Measurements from ENCODE around the gene TIGD1.
"Not testable (repeated sequence)": the region's sequence is repeated elsewhere in the genome, so short reads cannot be mapped to it uniquely, and the experiment has no call there.

TIGD1 gene

DNA sequence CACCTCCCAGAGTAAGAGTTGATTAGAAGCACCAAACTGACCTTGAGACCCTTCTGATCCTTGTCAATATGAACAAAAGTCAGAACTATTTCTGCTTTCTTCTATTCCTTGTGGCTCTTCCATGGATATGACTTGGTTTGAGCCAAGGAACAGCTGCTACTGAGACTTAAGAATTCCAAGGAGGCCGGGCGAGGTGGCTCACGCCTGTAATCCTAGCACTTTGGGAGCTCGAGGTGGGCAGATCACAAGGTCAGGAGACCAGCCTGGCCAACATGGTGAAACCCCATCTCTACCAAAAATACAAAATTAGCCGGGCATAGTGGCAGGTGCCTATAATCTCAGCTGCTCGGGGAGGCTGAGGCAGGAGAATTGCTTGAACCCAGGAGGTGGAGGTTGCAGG, 20.1 kb upstream of the TIGD1 start:
- DNase-seq (ENCODE audit: low read depth in 3 of 3) = not testable (repeated sequence)

DNA sequence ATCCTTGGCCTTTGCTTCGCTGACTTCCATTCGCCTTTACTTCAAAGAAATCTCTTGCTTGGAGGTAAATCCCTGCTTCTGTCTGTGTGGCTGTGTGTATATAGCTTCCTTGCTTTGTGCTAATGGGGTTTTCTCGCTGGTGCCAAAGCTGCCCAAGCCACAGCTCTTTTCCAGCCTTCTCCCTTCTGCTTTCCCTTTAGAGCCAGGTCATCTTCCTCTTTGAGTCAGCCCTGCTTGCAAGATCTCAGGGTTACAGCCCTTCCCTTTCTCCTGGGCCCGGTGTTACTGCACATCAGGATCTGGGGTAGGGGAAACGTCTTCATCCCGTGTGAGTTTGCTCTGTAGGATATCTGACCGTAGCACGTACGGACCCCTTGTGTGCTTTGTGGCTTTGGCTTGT, 19.2 kb upstream of the TIGD1 start:
- DNase-seq (ENCODE audit: low read depth in 3 of 3) = no peak

DNA sequence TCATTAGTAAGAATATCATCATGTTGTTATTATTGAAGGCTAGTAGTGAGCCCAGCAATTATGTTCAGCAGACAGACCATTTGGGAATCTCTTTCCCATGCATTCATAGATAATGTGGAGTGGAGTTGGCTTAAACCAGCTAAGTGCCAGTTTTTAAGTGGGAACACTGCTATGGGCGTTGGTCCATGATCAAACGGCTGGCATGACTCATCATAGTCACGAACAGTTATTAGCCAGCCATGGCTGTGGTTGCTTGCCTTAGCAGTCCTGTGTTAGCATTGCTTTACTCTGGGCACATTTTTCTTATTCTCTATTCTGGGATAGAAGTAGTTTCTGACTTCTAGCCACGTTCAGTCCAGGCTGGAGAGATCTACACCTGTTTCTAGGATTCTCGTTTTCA, 17.8 kb upstream of the TIGD1 start:
- no peak for DNase-seq (ENCODE audit: low read depth in 3 of 3)

DNA sequence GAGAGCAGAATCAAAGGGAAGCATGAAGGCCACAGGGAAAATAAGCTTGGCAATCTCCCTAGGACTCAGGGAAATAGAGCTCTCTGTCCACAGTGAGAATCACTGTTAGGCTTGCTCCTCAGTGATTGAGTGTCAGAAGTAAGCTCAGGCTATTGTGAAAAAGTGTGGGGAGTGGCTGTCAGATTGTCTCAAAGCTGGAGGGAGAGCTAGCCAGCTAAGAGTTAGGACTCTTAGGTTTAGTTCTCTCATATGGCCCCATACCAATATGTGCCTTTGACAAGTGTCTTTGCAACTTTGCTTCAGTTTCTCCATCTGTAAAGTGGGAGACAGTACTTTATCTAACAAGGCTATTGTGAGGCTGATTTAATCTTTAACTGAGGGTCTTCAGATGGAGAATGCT, 17.4 kb upstream of the TIGD1 start:
- DNase-seq (ENCODE audit: low read depth in 3 of 3) = no peak

DNA sequence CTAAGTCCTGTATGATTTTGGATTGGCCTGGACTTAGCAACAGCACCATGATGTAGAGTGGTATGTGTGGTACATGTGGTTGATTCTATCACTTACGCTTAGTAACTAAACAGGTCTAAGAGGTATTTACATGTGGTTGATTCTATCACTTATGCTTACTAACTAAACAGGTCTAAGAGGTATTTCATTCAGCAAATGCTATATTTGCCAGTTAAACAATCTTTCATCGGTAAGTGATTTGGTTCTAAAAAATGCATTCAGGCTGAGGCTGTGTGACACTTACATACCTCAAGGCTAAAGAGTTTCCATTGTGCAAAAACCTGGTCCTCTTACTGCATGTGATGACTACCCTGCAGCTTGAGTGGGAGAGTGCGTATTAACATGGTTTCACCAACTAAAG, 13.2 kb upstream of the TIGD1 start:
- DNase-seq (ENCODE audit: low read depth in 3 of 3) = no peak

DNA sequence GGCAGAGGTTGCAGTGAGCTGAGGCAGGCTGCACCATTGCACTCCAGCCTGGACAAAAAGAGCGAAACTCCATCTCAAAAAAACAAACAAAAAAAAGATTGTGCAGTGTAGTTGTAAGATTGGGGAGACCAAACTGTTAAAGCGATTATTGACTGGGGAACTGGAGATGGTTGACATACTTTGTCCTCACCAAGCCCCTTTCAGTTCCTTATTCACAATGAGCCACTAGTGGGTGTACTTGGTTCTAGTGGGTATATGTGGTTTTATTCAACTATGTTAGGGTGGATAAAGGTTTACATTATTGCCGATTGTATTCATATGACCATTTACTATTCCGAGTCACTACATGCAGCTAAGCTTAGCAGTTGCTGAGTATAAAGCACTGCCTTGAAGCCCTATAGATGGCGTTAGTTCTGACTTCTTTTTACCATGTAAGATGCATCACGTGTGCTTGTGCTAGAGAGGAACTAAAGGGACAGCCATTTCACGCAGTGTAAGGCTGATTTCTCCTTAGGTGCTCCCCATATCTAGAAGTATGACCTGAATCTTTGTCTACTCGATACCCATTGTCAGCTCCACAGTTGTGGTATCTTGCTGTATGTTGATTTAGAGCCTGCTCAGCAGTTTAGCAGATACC, 12.3 kb upstream of the TIGD1 start:
- DNase-seq (ENCODE audit: low read depth in 3 of 3) = no peak

DNA sequence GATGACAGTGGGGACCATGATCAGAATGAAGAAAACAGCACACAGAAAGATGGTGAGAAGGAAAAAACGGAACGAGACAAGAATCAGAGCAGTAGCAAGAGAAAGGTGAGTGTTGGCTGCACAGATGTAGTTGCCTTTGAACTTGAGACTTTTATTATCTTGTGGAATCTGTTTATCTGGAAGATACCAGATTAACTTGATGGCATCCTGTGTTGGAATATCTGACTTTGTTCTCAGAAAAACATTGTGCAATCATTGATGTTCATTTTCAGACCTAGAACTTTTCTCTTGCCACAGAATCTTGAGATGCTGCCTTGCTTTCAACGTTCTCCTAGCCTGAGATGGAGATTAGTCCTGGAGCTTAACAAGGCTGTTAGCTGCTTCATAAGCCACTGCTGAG, 6.1 kb upstream of the TIGD1 start:
- DNase-seq (ENCODE audit: low read depth in 3 of 3) = no peak

DNA sequence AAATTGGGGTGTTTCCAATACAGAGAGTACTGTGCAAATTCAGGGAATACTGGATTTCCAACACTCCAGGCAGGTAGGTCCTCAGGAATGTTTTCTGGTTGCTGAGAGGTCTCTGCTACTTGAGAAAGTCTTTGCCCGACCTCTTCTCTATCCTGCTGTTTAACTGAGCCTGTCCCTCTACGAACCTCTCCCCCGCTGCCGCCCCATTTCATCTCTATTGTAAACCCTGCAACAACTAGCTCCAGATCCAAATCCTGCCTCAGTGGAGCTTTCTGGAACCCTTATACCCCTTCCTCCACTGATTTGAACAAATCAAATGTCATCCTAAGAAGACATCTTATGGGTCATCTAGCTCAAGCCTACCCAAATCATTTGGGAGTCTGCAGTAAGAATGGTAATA, 1.4 kb upstream of the TIGD1 start:
- DNase-seq (ENCODE audit: low read depth in 3 of 3) = no peak

DNA sequence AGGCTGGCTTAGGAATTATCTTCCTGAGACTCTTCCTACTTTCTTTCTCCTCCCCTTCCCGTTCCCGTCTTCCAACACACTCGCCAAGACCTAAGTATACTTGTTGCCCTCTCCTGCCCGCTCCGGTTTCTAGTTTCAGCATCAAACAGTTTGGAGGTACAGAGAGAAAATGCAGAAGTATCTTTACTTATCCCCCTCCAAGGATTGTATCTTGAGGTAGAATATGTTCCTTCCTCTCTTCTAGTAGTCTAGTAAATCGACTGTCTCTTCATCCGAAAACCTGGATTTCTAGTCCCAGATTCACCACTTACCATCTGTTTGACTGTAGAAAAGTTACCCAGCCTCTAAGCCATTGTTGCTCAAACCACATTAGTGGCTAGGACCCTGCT, 887 bp upstream of the TIGD1 start:
- DNase-seq (ENCODE audit: low read depth in 3 of 3) = no peak

DNA sequence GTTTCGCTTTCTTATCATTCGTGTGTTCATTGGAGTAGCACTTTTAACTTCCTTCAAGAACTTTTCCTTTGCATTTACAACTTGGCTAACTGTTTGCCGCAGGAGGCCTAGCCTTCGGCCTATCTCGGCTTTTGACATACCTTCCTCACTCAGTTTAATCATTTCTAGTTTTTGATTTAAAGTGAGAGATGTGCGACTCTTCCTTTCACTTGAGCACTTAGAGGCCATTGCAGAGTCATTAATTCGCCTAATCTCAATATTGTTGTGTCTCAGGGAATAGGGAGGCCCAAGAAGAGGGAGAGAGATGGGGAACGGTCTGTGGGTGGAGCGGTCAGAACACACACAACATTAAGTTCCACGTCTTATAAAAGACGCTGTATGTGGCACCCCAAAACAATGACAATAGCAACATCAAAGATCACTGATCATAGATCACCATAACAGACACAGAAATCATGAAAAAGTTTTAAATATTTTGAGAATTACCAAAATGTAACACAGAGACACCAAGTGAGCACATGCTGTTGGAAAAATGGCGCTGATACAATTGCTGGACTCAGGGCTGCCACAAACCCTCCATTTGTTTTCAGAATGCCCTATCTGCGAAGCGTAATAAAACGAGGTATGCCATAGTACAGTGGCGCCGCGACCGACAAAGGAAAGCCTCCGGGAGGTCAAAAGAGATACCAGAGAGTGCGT, 553 bp downstream of the TIGD1 start:
- DNase-seq (ENCODE audit: low read depth in 3 of 3) = no peak

DNA sequence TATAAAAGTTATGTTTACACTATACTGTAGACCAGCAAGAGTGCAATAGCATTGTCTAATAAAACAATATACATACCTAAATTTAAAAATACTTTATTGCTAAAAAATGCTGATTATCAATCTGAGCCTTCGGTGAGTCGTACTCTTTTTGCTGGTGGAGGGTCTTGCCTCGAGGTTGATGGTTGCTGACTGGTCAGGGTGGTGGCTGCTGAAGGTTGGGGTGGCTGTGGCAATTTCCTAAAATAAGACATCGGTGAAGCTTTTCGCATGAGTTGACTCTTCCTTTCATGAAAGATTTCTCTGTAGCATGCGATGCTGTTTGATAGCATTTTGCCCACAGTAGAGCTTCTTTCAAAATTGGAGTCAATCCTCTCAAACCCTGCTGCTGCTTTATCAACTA, 2.4 kb downstream of the TIGD1 start:
- no peak for DNase-seq (ENCODE audit: low read depth in 3 of 3)

DNA sequence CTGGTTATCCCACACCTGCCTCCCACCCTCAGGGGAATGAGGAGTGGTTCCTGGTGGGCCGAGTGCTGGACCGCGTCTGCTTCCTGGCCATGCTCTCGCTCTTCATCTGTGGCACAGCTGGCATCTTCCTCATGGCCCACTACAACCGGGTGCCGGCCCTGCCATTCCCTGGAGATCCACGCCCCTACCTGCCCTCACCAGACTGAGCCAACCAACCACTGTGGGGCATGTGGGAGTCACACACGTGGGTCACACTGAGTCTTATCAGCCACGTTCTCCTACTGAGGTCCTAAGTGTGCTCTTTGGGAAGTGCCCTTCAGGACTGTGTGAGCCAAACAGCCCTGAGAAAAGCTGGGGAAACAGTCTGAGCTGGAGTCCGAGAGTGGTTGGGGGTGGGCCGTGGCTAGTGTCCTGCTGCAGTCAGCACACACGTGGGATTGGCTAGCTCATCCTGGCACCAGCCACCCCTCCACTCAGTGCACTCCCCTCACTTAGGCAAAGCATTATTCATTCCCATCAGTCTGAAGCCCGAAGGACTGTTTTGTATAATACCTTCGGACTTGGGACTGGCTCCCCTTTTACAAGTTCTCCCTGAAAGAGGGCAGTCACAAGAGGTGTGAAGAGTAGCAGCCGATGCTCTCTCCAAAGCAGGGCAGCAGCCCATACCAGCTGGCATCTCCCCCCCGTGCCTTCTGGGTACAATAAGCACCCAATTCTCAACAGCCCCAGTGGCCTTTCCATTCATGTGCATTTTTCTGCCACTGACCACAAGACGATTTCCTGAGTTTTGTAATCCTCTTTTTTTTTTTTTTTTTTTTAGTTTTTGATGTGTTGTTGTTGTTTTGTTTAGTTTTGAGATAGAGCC, 4.6 kb downstream of the TIGD1 start:
- no peak for DNase-seq (ENCODE audit: low read depth in 3 of 3)

DNA sequence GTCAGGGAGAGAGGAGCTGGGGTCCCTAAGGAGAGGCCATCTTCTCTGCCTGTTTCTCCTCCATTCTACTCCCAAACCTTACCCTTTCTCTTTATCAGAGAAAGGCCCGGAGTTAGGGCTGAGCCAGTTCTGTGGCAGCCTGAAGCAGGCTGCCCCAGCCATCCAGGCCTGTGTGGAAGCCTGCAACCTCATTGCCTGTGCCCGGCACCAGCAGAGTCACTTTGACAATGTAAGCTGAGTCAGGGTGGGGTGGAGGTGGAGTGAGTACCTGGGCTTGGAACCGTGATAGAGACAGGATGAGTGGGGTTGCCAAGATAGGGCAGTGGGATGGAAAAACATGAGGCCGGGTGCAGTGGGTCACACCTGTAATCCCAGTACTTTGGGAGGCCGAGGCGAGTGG, 5.7 kb downstream of the TIGD1 start:
- no peak for DNase-seq (ENCODE audit: low read depth in 3 of 3)

DNA sequence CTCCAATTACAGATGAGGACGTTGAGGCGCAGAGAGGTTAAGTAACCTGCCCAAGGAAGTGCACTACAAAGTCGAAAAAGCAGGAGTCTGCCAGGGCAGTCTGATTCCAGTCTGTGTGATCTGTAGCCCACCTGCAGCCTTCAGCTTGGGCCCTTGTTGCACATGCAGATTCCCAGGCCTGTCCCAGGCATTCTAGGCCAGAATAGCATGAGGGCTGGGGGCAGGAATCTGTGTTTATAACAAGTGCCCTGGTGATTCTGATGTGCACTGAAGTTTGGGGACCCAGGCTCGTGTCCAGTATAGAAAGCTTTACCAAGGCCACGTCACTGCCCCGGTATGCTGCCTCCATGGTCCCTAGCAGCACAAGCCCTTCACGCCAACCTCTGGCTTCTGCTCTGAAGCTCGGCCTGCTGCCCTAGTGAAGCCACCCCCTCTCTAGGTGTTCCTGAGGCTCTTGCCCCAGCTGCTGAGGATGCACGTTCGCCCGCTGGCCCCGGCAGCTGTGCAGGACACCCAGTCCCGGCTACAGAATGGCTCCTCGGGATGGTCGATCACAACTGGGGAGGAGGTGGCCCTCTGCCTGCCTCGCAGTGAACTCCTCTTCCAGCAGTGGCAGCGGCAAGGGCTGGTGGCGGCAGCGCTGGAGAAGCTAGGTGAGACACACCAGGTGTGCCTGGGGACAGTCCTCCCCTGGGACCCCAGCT, 6.3 kb downstream of the TIGD1 start:
- no peak for DNase-seq (ENCODE audit: low read depth in 3 of 3)

DNA sequence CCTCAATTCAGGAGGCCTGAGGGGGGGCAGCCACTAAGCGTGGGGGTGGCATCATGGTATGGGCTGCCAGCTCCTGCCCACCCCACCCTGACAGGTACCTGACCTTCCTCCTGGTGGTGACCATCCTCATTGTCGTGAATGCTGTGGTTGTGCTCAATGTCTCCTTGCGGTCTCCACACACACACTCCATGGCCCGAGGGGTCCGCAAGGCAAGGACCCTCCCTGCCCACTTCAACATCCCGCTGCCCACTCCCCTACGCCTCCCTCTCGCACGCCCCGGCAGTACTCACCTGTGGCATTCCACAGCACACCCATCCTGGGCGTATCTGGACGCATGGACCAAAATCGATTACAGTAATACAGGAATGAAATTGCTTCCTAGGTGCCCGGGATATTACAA, 6.9 kb downstream of the TIGD1 start:
- no peak for DNase-seq (ENCODE audit: low read depth in 3 of 3)

DNA sequence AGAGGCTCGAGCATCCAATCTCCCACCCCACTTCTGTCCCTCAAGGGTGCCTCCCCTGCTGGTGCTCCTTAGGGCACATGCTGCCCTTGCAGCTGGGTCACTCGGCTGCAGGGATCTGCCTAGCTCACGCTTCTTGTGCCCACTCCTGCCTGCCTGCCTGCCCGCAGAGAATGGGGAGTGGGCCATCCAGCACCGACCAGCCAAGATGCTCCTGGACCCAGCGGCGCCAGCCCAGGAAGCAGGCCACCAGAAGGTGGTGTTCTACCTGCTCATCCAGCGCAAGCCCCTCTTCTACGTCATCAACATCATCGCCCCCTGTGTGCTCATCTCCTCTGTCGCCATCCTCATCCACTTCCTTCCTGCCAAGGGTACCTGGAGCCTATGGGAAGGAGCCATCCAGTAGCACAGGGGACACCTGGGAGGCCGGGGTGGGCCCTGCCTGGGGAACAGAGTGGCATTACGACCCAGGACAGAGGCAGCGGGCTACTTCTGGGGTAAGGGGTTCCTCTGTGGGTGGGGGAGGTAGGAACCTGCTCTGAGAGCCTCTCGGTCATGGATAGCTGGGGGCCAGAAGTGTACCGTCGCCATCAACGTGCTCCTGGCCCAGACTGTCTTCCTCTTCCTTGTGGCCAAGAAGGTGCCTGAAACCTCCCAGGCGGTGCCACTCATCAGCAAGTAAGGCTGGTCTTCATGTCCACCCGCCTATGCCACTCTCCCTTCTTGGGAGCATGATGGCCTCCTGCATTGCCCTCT, 7.5 kb downstream of the TIGD1 start:
- no peak for DNase-seq (ENCODE audit: low read depth in 3 of 3)

DNA sequence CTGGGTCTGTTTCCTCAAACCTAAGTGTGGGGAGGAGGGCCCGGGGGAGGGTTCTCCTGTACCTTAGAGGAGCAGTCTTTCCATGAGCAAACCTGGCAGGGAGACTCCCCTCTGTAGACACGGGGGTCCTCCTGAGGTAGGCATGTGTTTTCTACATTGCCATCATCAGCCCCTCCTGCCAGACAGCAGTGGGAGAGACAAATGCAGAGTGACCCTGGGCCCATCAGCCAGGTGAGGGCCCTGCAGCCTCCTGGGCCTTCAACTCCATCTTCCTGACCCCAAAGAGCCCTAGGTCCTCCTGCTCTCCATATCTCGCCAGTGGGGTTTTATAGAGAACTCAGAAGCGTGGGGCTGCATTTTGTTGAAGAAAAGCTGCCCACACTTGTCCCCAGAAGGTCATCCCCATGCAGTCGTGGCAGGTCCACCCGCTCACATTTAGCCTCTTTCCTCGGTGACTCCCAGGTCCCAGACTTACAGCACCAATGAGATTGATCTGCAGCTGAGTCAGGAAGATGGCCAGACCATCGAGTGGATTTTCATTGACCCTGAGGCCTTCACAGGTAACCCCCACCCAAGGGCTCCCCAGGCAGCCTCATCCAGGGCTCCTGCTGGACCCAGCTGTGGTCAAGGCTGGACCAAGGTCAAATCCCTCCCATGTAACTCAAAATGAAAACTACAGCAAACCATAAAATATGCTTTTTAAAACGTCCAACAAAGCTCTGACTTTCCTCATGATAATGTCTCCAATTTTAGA, 8.2 kb downstream of the TIGD1 start:
- DNase-seq (ENCODE audit: low read depth in 3 of 3) = no peak

DNA sequence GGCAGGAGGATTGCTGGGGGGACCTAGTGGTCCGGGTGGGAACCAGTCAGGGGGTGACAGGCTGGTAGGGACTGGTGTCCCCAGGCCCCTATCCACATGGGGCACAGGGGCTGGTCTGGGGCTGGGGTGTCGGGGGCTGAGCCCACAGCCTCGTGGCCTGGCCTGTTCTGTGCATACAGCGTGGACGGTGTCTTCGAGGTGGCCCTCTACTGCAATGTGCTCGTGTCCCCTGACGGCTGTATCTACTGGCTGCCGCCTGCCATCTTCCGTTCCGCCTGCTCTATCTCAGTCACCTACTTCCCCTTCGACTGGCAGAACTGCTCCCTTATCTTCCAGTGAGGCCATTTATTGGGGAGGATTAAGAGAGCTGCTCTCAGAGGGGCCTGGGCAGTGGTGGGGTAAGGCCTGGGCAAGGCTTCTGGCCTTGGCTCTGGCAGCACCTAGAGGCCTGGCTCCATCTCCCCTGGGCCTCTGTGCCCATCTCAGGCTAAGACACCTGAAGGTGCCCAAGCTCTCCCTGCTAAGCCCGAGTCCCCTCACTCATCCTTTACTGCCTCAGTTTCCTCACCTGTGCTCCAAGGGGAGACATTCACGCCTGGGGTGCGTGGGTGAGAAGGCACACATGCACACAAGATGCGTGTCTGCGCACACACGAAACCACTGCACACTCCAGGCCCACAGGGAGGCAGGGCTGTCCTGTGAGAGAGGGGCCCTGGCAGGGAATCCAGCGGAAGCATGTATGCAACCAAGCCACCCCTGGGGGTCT, 9.0 kb downstream of the TIGD1 start:
- DNase-seq (ENCODE audit: low read depth in 3 of 3) = no peak

DNA sequence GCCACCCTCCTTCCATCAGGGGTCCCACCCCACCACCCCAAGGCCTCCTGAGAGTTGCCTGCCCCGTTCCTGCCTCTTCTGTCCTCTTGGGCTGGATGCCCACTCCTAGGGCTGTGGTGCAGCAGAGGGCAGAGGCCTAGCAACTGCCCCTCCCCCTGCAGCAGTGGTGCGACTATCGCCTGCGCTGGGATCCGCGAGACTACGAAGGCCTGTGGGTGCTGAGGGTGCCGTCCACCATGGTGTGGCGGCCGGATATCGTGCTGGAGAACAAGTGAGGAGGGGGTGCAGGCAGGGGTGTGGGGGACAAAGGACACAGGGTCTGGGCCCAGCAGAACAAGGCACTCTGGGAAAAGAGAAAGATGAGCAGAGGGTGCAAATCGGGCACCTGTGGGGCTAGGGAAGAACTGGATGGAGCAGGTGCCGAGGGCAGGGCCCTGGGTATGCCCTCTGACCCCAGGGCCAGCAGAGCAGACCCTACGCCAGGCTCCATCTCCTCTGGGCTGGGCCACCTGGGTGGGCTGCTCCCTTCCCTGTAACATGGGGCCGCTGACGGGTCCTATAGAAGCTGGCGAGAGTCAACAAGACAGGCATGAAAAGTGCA, 9.8 kb downstream of the TIGD1 start:
- no peak for DNase-seq (ENCODE audit: low read depth in 3 of 3)

Measured in stimulated activated CD4-positive, alpha-beta T cell treated with anti-CD3 and anti-CD28 coated beads, TNF-alpha, amount 100 ng/mL, for 24 hours (primary cell).